ENCODE measurements around the gene TGM4.
"Not testable (repeated sequence)": the region's sequence is repeated elsewhere in the genome, so short reads cannot be mapped to it uniquely, and the experiment has no call there.

TGM4 gene

GRCh38 chr3:44918087-44918486 is 43.7 kb downstream of the TGM4 start:
- DNase-seq = no peak

- no peak for DNase-seq
Observed at GRCh38 chr3:44918581-44918980, 44.2 kb downstream of the TGM4 start.

- DNase-seq = no peak
Observed at GRCh38 chr3:44920081-44920480, 45.7 kb downstream of the TGM4 start.

- no peak for DNase-seq
Observed at GRCh38 chr3:44923632-44924456, 49.4 kb downstream of the TGM4 start.

GRCh38 chr3:44924457-44925084 is 50.2 kb downstream of the TGM4 start:
- DNase-seq = no peak

GRCh38 chr3:44926172-44926571 is 51.8 kb downstream of the TGM4 start:
- no peak for DNase-seq

- no peak for DNase-seq
Observed at GRCh38 chr3:44926921-44927320, 52.5 kb downstream of the TGM4 start.

GRCh38 chr3:44927371-44927770 is 53.0 kb downstream of the TGM4 start:
- no peak for DNase-seq

- DNase-seq = no peak
Observed at GRCh38 chr3:44929782-44930181, 55.4 kb downstream of the TGM4 start.

- no peak for DNase-seq
Observed at GRCh38 chr3:44930911-44931310, 56.5 kb downstream of the TGM4 start.

GRCh38 chr3:44931791-44932190 is 57.4 kb downstream of the TGM4 start:
- DNase-seq = no peak

- DNase-seq = no peak
Observed at GRCh38 chr3:44932271-44932670, 57.9 kb downstream of the TGM4 start.

GRCh38 chr3:44932986-44933944 is 58.9 kb downstream of the TGM4 start:
- no peak for DNase-seq

- DNase-seq = no peak
Observed at GRCh38 chr3:44939581-44940036, 65.2 kb downstream of the TGM4 start.

GRCh38 chr3:44942202-44942921 is 68.0 kb downstream of the TGM4 start:
- no peak for DNase-seq

- DNase-seq = no peak
Observed at GRCh38 chr3:44948239-44948638, 73.8 kb downstream of the TGM4 start.

GRCh38 chr3:44949770-44950169 is 75.4 kb downstream of the TGM4 start:
- DNase-seq = not testable (repeated sequence)

GRCh38 chr3:44950275-44950734 is 75.9 kb downstream of the TGM4 start:
- no peak for DNase-seq

- no peak for DNase-seq
Observed at GRCh38 chr3:44952689-44953088, 78.3 kb downstream of the TGM4 start.

GRCh38 chr3:44954304-44954703 is 79.9 kb downstream of the TGM4 start:
- DNase-seq = peak; percentile 60

GRCh38 chr3:44954962-44955361 is 80.6 kb downstream of the TGM4 start:
- DNase-seq = peak; percentile 82

- no peak for DNase-seq
Observed at GRCh38 chr3:44955917-44956316, 81.5 kb downstream of the TGM4 start.

Data from suppressor macrophage treated with lipopolysaccharide for 4 hours (primary cell).